Activated T-helper 17 cell treated with anti-CD3 and anti-CD28 coated beads, Interleukin-2, amount 50 U/mL, for 72 hours (primary cell): ENCODE data around the gene MFN2. TPM values are rescaled to one million over a fixed set of nuclear protein-coding genes. Genes with fewer than 3 reads are reported as not detected.

Source experiments
- ATAC-seq: fragments of 150-1000 bp; cut with Tn5 transposase; replicated peaks from 2 replicates; pipeline ENCODE4 v1.10.0; 2021; ENCODE audit warnings: mild to moderate bottlenecking, moderate library complexity
- H3K27ac Mint-ChIP-seq: one replicate; pipeline ENCODE4 v1.8.0; 2022; ENCODE audit warnings: mixed read lengths
- H3K27me3 Mint-ChIP-seq: one replicate; pipeline ENCODE4 v1.8.0; 2022; ENCODE audit warnings: mixed read lengths
- H3K36me3 Mint-ChIP-seq: one replicate; pipeline ENCODE4 v1.8.0; 2022; ENCODE audit warnings: low read depth, mild to moderate bottlenecking, mixed read lengths
- H3K4me1 Mint-ChIP-seq: one replicate; pipeline ENCODE4 v1.8.0; 2022; ENCODE audit warnings: mixed read lengths
- H3K4me3 Mint-ChIP-seq: one replicate; pipeline ENCODE4 v1.8.0; 2022; ENCODE audit warnings: mild to moderate bottlenecking, mixed read lengths
- H3K9me3 Mint-ChIP-seq: one replicate; pipeline ENCODE4 v1.8.0; 2022; ENCODE audit warnings: mixed read lengths
- total RNA-seq, 2 donors: library from RNA; stranded (reverse); gene quantifications; one replicate each; pipeline ENCODE4 v1.2.3, GENCODE V29; 2022

MFN2 gene
- total RNA-seq, 2 donors from 2014 or later, result 46.5 to 70.1 TPM

GRCh38 chr1:12052997-12053686 is 72.9 kb downstream of the MFN2 start:
- H3K27me3 Mint-ChIP-seq, result peaks cover 6% of the 10 kb centered on the region

GRCh38 chr1:12053752-12054548 is 73.7 kb downstream of the MFN2 start:
- peaks cover 38% of the 10 kb centered on the region for H3K4me1 Mint-ChIP-seq
- peaks cover 6% of the 10 kb centered on the region for H3K27me3 Mint-ChIP-seq
- no peaks in the 10 kb centered on the region for H3K9me3 Mint-ChIP-seq
- ATAC-seq, result peak; percentile 59
- peak overlapping the region; percentile 58 for H3K27ac Mint-ChIP-seq
- peak overlapping the region; percentile 33 for H3K4me3 Mint-ChIP-seq
- H3K36me3 Mint-ChIP-seq, result no peaks in the 10 kb centered on the region

More at GRCh38 chr1:12052997-12053686, 72.9 kb downstream of the MFN2 start:
- peaks cover 38% of the 10 kb centered on the region for H3K4me1 Mint-ChIP-seq
- no peak for ATAC-seq
- no peaks in the 10 kb centered on the region for H3K36me3 Mint-ChIP-seq
- no peaks in the 10 kb centered on the region for H3K9me3 Mint-ChIP-seq
- peak overlapping the region; percentile 80 for H3K27ac Mint-ChIP-seq
- H3K4me3 Mint-ChIP-seq, result peak overlapping the region; percentile 60

- H3K4me3 Mint-ChIP-seq, result peak overlapping the region; percentile 33
- H3K9me3 Mint-ChIP-seq, result no peaks in the 10 kb centered on the region
- ATAC-seq, result no peak
- H3K27ac Mint-ChIP-seq, result no peak overlapping the region
- no peaks in the 10 kb centered on the region for H3K36me3 Mint-ChIP-seq
- H3K4me1 Mint-ChIP-seq, result peaks cover 47% of the 10 kb centered on the region
- peaks cover 6% of the 10 kb centered on the region for H3K27me3 Mint-ChIP-seq
Measured at GRCh38 chr1:12055259-12055658, 75.0 kb downstream of the MFN2 start.

DNA sequence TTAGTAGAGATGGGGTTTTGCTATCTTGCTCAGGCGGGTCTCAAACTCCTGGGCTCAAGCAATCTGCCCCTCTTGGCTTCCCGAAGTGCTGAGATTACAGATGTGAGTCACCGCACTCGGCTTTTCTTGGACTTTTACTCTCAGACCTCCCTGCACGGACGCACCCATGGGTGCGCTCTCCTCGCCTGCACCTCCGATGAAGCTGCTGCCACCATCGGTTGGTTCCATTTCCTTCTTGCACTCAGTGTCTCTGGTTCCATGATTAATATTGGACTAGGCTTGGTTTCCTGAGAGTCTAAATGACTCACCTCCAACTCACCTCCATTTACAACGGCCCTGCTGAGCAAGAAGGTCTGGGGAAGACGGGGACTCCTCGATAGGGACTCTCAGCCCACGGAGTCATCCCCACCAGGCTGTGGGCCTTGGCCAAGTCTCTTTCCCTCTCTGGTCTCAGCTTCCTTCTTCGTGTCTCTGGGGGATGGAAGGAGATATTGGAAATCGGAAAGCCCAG is 76.1 kb downstream of the MFN2 start:
- ATAC-seq, result peak; percentile 70

GRCh38 chr1:12057382-12057781 is 77.1 kb downstream of the MFN2 start:
- peak; percentile 52 for ATAC-seq
- peaks cover 40% of the 10 kb centered on the region for H3K4me1 Mint-ChIP-seq
- no peaks in the 10 kb centered on the region for H3K36me3 Mint-ChIP-seq
- peak overlapping the region; percentile 64 for H3K4me3 Mint-ChIP-seq
- peaks cover 5% of the 10 kb centered on the region for H3K27me3 Mint-ChIP-seq
- peak overlapping the region; percentile 23 for H3K27ac Mint-ChIP-seq
- no peaks in the 10 kb centered on the region for H3K9me3 Mint-ChIP-seq

More for the DNA sequence above, 76.1 kb downstream of the MFN2 start:
- peaks cover 6% of the 10 kb centered on the region for H3K27me3 Mint-ChIP-seq
- H3K9me3 Mint-ChIP-seq, result no peaks in the 10 kb centered on the region
- peaks cover 47% of the 10 kb centered on the region for H3K4me1 Mint-ChIP-seq
- H3K36me3 Mint-ChIP-seq, result no peaks in the 10 kb centered on the region
- H3K4me3 Mint-ChIP-seq, result peak overlapping the region; percentile 64
- H3K27ac Mint-ChIP-seq, result peak overlapping the region; percentile 23

- H3K4me3 Mint-ChIP-seq, result peak overlapping the region; percentile 64
- H3K4me1 Mint-ChIP-seq, result peaks cover 39% of the 10 kb centered on the region
- H3K27me3 Mint-ChIP-seq, result peaks cover 5% of the 10 kb centered on the region
- no peaks in the 10 kb centered on the region for H3K36me3 Mint-ChIP-seq
- H3K9me3 Mint-ChIP-seq, result no peaks in the 10 kb centered on the region
- H3K27ac Mint-ChIP-seq, result no peak overlapping the region
- no peak for ATAC-seq
Measured at GRCh38 chr1:12057940-12058687, 77.9 kb downstream of the MFN2 start.

GRCh38 chr1:12059226-12059625 is 79.0 kb downstream of the MFN2 start:
- Mint-ChIP-seq H3K4me3 (peak overlapping the region; percentile 50), H3K36me3 (peaks cover 5% of the 10 kb centered on the region), H3K4me1 (peaks cover 40% of the 10 kb centered on the region), H3K27me3 (peaks cover 11% of the 10 kb centered on the region), H3K27ac (peak overlapping the region; percentile 17), H3K9me3 (no peaks in the 10 kb centered on the region)
- no peak for ATAC-seq

DNA sequence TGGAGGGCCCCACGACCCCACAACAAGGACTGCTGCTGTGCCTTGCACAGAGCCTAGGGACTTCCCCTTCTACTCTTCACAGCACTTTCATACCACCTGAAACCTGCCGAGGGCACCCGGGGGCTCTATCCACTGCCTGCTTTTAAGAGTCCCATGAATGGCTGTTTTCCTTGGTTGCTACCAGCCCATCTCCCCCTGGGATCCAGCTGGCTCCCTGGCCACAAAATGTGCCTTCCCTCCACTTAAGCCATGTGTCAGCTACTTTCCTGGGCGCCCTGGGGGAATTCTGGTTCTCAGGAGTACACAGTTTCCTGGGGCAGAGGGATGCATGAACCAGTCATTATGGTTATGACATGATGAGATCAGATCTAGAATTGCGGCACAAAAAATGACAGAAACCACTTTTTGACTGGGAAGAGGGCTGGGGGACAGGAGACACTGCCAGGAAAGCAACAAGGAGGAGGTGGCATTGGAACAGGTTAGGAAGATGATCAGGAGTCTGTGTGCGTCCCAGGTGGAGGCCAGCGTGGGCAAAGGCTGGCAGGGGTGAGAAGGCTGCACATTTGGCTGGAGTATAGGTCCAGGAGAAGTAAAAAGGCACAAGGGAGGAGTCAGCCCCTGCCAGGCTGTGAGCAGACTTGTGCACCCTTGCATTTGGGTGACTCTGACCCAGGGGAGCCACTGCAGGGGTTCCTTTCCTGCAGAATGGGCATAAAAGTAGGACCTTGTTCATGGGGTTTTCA is 79.6 kb downstream of the MFN2 start:
- Mint-ChIP-seq H3K4me3 (peak overlapping the region; percentile 50), H3K36me3 (peaks cover 11% of the 10 kb centered on the region), H3K27me3 (peaks cover 16% of the 10 kb centered on the region), H3K4me1 (peaks cover 40% of the 10 kb centered on the region), H3K27ac (peak overlapping the region; percentile 17), H3K9me3 (no peaks in the 10 kb centered on the region)
- ATAC-seq, result peak; percentile 66

DNA sequence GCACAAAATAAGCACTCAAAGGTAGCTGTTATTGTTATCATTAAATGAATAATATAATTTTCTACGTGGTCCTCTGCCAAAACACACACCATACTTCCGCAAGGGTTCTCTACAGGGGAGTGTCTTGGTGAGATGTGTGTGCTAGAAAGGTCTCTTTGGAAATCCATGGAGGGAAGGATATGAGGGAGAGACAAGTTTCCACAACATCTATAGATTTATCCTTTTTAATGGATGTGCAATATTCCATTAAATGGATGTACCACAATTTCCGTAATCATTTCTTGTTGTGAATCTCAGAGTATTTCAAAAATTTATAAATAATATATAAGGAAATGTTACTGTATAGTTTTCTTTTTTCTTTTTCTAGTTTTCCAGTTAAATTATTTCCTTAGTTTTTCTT is 80.3 kb downstream of the MFN2 start:
- H3K27ac Mint-ChIP-seq, result no peak overlapping the region
- H3K4me3 Mint-ChIP-seq, result peak overlapping the region; percentile 50
- peaks cover 13% of the 10 kb centered on the region for H3K36me3 Mint-ChIP-seq
- H3K4me1 Mint-ChIP-seq, result peaks cover 37% of the 10 kb centered on the region
- H3K9me3 Mint-ChIP-seq, result no peaks in the 10 kb centered on the region
- no peak for ATAC-seq
- H3K27me3 Mint-ChIP-seq, result peaks cover 16% of the 10 kb centered on the region

Other genes starting within 250 kb of the MFN2 start
- gene AGTRAP, start 244.3 kb upstream of the MFN2 start, total RNA-seq, result 10 to 100 TPM in 1 of 2 donors, 1 to 10 TPM in 1; 7.5 to 14.3 TPM
- gene C1orf167, start 218.3 kb upstream of the MFN2 start, total RNA-seq, result not detected
- 10 to 100 TPM; 13.3 to 16.2 TPM for gene MTHFR, start 174.5 kb upstream of the MFN2 start, total RNA-seq
- 10 to 100 TPM; 11.3 to 18.2 TPM for gene CLCN6, start 174.3 kb upstream of the MFN2 start, total RNA-seq
- gene NPPA, start 132.7 kb upstream of the MFN2 start, total RNA-seq, result not detected
- not detected for gene NPPB, start 121.5 kb upstream of the MFN2 start, total RNA-seq
- gene KIAA2013, start 54.0 kb upstream of the MFN2 start, total RNA-seq, result 10 to 100 TPM; 15.6 to 32.2 TPM
- gene PLOD1, start 45.7 kb upstream of the MFN2 start, total RNA-seq, result 10 to 100 TPM; 18.1 to 36.1 TPM
- gene MIIP, start 39.1 kb downstream of the MFN2 start, total RNA-seq, result 100 to 1,000 TPM in 1 of 2 donors, 10 to 100 TPM in 1; 51.1 to 115 TPM
- gene TNFRSF8, start 82.9 kb downstream of the MFN2 start, total RNA-seq, result 100 to 1,000 TPM in 1 of 2 donors, 10 to 100 TPM in 1; 35.3 to 216 TPM
- 100 to 1,000 TPM; 291 to 379 TPM for gene TNFRSF1B, start 186.5 kb downstream of the MFN2 start, total RNA-seq
- 10 to 100 TPM; 30.4 to 35.6 TPM for gene VPS13D, start 249.6 kb downstream of the MFN2 start, total RNA-seq